Ramos (cell line): Measurements from ENCODE around the gene RTP3.

Experiments
- in situ Hi-C: fragments of 300-500 bp; cut with MboI; formaldehyde crosslinking; loops from one replicate; pipeline ENCODE4 v1.14.3; 2022; ENCODE audit warnings: low sequenced_read_pairs; ENCODE audit not compliant: unreplicated experiment

Gene RTP3

DNA sequence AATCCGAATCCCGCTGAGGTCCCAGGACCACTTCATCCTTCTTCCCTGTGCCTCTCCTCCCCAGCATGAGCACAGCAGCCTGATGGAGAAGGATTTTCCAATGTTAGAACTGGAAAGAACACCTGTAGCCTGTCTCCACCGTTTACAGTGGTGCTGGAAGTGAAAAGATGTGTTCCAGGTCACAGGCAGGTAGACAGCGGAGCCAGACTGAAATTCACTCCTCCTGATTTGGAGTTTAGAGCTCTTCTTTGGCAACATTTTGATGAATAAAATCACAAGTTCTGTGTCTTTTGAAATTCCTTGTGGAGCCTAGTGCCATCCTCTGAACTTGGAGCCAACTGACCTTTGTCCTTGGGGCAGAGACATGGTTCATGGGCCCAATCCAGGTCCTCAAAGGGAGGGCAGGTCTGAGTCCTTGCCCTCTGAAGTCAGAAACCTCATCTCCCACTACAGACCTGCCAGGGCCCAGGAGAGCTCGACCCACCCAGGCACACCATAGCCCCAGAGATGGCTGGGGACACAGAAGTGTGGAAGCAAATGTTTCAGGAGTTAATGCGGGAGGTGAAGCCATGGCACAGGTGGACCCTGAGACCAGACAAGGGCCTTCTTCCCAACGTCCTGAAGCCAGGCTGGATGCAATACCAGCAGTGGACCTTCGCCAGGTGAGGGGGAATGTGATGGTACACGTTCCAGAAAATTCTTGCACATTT lies at the start of gene RTP3:
Gene RTP3 (plus strand): TSS at position 421 of the 710 bp plus-strand sequence. CDS start 87 bp downstream, at position 508.
- in situ Hi-C loops = no loop called here

DNA sequence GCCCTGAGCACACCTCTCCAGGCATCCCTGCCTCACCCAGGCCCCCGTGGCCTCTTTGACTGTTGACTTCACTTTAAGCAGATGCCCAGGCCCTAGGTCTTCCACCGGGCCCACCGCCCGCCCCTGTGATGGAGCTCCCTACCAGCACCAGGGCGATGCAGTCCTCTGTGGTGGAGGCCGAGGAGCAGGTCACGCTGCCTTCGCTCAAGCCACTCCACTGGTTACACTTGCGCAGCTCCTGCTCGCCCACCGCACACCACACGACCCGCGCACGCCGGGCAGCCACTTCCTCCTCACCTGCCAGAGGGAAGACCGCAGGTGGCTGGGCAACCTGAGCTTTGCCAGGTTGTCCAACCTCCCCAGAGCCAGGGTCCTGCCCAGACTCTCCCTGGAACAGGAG lies 49.1 kb upstream of the RTP3 start:
- in situ Hi-C loops = no loop called here

GRCh38 chr3:46449755-46450552 lies 47.8 kb upstream of the RTP3 start:
- in situ Hi-C loops = no loop called here

- in situ Hi-C loops = no loop called here
Observed at GRCh38 chr3:46453526-46454208, 44.1 kb upstream of the RTP3 start.

GRCh38 chr3:46454209-46454595 lies 43.6 kb upstream of the RTP3 start:
- in situ Hi-C loops = no loop called here

DNA sequence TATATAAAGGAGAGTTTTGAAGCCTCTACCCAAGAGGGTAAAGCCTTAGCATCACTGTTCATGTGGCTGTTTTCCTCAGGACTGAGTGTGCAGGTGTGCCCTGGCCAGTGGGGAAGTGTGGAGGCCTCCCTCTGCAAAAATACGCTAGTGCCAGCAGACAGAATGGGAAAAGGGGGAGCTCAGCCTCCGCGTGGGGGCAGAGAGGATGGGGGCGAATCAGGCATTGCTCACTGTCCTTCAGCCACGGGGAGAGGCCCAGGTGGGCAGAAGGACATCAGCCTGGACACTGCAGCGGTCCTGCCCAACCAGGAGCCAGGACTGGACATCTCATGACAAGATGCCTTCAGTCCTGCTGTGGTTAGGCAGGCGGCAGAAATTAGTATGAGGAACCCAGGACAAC lies 43.2 kb upstream of the RTP3 start:
- in situ Hi-C loops = no loop called here

- in situ Hi-C loops = no loop called here
Observed at GRCh38 chr3:46455231-46456115, 42.3 kb upstream of the RTP3 start.

DNA sequence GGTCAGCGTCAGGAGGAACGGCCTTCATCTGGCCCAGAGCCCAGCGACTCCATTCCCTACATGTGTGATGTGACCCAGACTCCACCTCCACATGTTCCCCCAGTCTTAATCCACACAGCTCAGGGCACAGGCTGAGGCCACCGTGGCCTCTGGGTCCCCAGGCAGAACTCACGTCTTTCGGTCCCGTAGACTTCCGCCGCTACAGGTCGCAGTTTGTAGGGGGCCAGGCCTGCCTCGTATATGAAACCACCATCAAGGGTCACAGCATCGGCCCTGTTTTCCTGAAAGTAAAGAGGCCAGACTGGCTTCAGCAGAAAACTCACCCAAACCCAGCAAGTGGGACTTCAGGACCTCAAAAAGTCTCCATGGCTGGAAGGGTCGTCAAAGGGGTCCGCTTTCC lies 41.7 kb upstream of the RTP3 start:
- in situ Hi-C loops = no loop called here

DNA sequence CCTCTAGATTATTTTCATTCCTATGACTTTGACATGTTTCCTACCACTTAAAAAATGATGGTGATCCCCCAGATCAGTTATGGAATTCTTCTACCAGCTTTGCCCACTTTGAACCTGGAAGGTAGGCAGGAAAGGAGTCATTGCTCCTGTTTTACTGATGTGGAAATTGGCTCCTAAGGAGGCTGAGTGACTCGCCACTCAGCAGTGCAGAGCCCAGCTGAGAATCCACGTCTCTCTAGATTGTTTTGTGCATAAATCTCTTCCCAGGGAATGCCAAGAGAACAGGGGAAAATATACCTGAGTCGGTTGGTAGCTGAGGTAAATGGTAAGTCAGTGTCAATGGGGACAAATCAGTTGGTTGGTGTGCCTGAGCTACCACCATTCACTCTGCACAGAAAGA lies 37.7 kb upstream of the RTP3 start:
- in situ Hi-C loops = no loop called here

DNA sequence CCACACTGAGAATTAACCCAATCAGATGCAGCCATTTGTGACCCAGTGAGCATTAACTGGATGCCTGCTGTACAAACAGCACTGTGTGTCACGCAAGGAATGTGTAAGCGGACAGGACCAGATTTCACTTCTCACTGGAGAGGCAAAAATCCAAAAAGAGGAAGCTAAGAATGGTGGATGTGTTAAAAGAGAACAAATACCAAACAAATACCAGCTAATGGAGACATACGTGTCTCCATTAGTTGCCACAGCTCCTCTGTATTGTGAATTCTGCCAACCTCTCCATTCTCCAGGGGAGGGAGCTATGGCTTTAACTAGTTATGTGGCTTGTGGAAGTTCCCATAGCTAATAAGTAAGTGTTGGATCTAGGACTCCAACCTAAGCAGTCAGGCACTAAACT lies 35.7 kb upstream of the RTP3 start:
- in situ Hi-C loops = no loop called here

GRCh38 chr3:46462511-46462910 lies 35.3 kb upstream of the RTP3 start:
- in situ Hi-C loops = no loop called here

DNA sequence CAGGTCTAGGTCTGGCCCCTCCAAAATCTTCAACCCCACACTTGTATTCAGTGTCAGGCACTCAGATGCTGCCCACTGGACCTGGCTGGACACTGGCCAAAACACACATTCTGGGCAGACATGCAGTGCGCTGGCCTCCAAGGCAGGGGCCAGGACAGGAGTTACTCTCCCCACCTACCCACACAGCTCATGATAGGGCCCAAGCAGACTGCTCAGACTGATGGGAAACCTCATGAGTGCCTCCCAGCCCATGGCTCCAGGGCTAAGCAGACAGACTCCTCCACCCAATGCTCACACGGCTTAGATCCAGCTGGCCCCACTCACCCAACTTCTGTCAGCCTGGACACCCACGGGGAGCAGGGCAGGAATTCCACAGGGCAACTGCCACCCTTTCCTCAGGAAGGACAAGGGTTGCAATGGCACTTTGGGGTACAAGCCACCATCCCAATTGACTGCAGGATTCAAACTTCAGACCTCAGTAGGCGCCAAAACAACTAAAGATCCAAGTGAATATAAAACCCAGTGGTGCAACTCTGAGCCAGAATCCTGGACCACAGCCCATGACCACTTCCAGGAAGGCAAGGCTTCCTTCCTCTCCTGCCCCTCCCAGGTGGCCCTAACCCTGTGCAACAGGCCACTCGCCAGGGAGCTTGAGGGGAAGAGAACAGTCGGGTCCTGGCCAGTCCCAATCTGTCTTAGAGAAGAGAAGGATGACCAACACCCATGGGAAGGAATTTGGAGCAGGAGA lies 34.5 kb upstream of the RTP3 start:
- in situ Hi-C loops = no loop called here

DNA sequence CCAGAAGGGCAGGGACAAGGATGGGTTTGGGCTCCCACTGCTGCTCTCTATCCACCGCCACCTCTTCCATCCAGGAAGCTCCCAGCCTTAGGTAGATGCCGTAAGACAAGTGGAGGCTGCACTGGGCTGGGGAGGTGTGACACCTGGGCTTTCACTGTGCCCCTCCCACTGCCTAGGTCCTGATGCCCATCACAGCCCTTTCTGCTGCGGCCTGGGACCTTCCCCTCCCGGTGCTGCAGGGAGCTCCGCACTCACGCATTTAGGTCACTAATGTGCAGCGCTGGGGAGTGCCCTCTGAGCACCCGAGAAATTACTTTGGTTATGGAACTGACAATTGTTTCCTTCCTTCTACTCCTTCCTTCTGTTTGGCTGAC lies 33.9 kb upstream of the RTP3 start:
- in situ Hi-C loops = no loop called here

- in situ Hi-C loops = no loop called here
Observed at GRCh38 chr3:46464326-46465195, 33.2 kb upstream of the RTP3 start, which contains the start of gene LTF. TSS of gene LTF (minus strand) at chr3:46464905. CDS start at chr3:46464867, 38 bp downstream.

DNA sequence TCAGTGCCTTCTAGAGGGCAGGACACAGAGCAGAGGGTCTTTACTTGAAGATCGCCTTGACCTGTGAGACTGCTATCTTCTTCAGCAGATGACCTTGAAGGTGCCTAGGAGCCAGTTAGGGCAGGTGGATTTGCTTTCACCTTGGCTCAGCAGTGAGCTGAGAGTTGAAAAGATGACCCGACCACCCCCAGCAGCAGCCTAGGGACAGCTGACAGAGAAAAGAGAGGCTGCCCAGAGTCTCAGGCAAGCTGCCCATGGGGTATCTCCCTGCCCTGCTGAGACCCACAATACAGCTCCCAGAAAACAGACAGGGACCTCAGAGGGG lies 32.6 kb upstream of the RTP3 start:
- in situ Hi-C loops = no loop called here

- in situ Hi-C loops = no loop called here
Observed at GRCh38 chr3:46466273-46466672, 31.5 kb upstream of the RTP3 start.

- in situ Hi-C loops = no loop called here
Observed at GRCh38 chr3:46466871-46467403, 30.8 kb upstream of the RTP3 start.

DNA sequence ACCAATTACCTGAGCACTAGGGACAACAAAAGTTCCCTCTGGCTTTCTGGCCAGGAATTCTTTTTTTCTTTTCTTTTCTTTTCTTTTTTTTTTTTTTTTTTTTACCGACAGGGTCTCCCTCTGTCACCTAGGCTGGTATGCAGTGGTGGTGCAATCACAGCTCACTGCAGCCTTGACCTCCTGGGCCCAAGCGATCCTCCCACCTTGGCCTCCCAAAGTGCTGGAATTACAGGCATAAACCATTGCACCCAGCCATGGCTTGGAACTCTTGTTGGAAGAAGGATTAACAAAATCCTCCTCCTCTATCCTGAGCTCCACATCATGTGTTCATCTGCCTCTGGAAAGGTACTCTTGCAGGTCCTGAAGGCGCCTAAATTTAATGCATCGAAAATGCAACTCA lies 30.2 kb upstream of the RTP3 start:
- in situ Hi-C loops = no loop called here
